NCI-H146 treated with DMSO at 0.1 percent for 48 hours (cell line): ENCODE measurements around the gene BIRC5.
A peak's percentile ranks its signal among the peaks of the same experiment; 100 is the strongest.

Experiments
- DNase-seq: peaks from one replicate; lab custom pipeline; 2025; ENCODE audit not compliant: unreplicated experiment; lab: John Stamatoyannopoulos, UW

The BIRC5 gene

GRCh38 chr17:78183916-78184315 lies 30.1 kb upstream of the BIRC5 start:
- no peak for DNase-seq

GRCh38 chr17:78184351-78184750 lies 29.7 kb upstream of the BIRC5 start:
- DNase-seq: no peak

- no peak for DNase-seq
These were observed 29.2 kb upstream of the BIRC5 start for GRCh38 chr17:78184868-78185267.

- DNase-seq: peak; percentile 14
These were observed 27.9 kb upstream of the BIRC5 start for GRCh38 chr17:78185981-78186691.

GRCh38 chr17:78186692-78187595 lies 27.1 kb upstream of the BIRC5 start, which contains the start of the genes AFMID and TK1:
TSS of gene AFMID (plus strand) at chr17:78187362. CDS start at chr17:78187371, 9 bp downstream.
TSS of gene TK1 (minus strand) at chr17:78187052. CDS start at chr17:78186994, 58 bp downstream.
- DNase-seq: peak; percentile 94

- no peak for DNase-seq
These were observed 17.3 kb upstream of the BIRC5 start for GRCh38 chr17:78196716-78197115.

GRCh38 chr17:78197147-78197832 lies 16.8 kb upstream of the BIRC5 start:
- peak; percentile 11 for DNase-seq

- no peak for DNase-seq
These were observed 13.6 kb upstream of the BIRC5 start for GRCh38 chr17:78200451-78200850.

GRCh38 chr17:78202666-78203065 lies 11.4 kb upstream of the BIRC5 start:
- DNase-seq: no peak

- no peak for DNase-seq
These were observed 9.5 kb upstream of the BIRC5 start for GRCh38 chr17:78204387-78205123.

- DNase-seq: no peak
These were observed 8.8 kb upstream of the BIRC5 start for GRCh38 chr17:78205124-78205775.

- no peak for DNase-seq
These were observed 7.8 kb upstream of the BIRC5 start for GRCh38 chr17:78206298-78206697.

- DNase-seq: no peak
These were observed 5.6 kb upstream of the BIRC5 start for GRCh38 chr17:78208486-78208885.

- DNase-seq: no peak
These were observed 3.9 kb upstream of the BIRC5 start for GRCh38 chr17:78210111-78210510.

- DNase-seq: peak; percentile 54
These were observed 3.0 kb upstream of the BIRC5 start for GRCh38 chr17:78211032-78211431.

- DNase-seq: no peak
These were observed 631 bp downstream of the BIRC5 start for GRCh38 chr17:78214706-78215061.

- no peak for DNase-seq
These were observed 5.5 kb downstream of the BIRC5 start for GRCh38 chr17:78219396-78220150.

GRCh38 chr17:78223061-78223460 lies 9.0 kb downstream of the BIRC5 start:
- no peak for DNase-seq

GRCh38 chr17:78223765-78224164 lies 9.7 kb downstream of the BIRC5 start:
- no peak for DNase-seq
